AG10803 (cell line): Measurements from ENCODE around the gene LTB4R2.

Experiments used
- DNase-seq: peaks from one replicate; pipeline ENCODE4 v3.0.0; 2010; ENCODE audit warnings: low read depth
- H3K4me3 ChIP-seq: 2 replicates; pipeline ENCODE4 v1.5.1; 2011; ENCODE audit warnings: mild to moderate bottlenecking, low read length, control low read depth
- CTCF ChIP-seq: conservative IDR thresholded peaks from 2 replicates; pipeline ENCODE4 v1.5.1; 2011; ENCODE audit warnings: mild to moderate bottlenecking, low read length, control low read depth, inconsistent platforms

LTB4R2 gene

GRCh38 chr14:24264298-24264697 is 45.6 kb upstream of the LTB4R2 start:
- TF ChIP-seq CTCF: no peak
- H3K4me3 ChIP-seq: no peak overlapping the region
- no peak for DNase-seq

GRCh38 chr14:24266344-24267244 is 43.3 kb upstream of the LTB4R2 start:
- DNase-seq: no peak
- no peak for TF ChIP-seq CTCF
- H3K4me3 ChIP-seq: no peak overlapping the region

GRCh38 chr14:24267516-24267915 is 42.4 kb upstream of the LTB4R2 start:
- no peak for TF ChIP-seq CTCF
- H3K4me3 ChIP-seq: no peak overlapping the region
- no peak for DNase-seq

- DNase-seq: no peak
- no peak for TF ChIP-seq CTCF
- H3K4me3 ChIP-seq: no peak overlapping the region
These were observed 41.7 kb upstream of the LTB4R2 start for GRCh38 chr14:24268225-24268624.

GRCh38 chr14:24269368-24269767 is 40.6 kb upstream of the LTB4R2 start:
- no peak for TF ChIP-seq CTCF
- DNase-seq: no peak
- H3K4me3 ChIP-seq: no peak overlapping the region

- H3K4me3 ChIP-seq: no peak overlapping the region
- DNase-seq: no peak
- no peak for TF ChIP-seq CTCF
These were observed 39.9 kb upstream of the LTB4R2 start for GRCh38 chr14:24269910-24270536.
